ENCODE measurements around the gene PTPN2.

The PTPN2 gene

DNA sequence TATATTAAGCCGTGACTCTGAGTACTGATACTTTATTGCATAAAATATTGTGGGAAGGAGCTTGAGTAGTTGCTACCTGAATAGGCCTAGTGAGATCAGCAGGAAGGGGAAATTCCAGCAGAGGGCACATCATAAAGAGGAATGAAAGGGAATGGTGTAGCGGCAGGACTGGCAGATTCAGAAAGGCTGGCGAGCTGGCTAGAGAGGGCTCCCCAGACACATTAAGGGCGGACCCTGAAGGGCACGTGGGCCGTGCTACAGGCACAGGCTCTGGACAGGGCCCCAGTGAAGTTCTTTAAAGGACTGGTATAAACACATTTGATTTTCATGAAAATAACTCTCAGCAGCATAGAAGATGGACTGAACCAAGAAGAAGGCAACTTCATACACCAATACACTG, 43.0 kb downstream of the PTPN2 start:
- Histone ChIP-seq H4K20me1 (ENCODE audit: low read depth, low read length) (peaks cover 15% of the 10 kb centered on the region), H3K4me3 (ENCODE audit: insufficient read depth, low read length, poor library complexity, severe bottlenecking) (no peak overlapping the region), H3K79me2 (ENCODE audit: insufficient read depth, low read length) (peaks cover 19% of the 10 kb centered on the region), H3K27me3 (ENCODE audit: low read length) (no peaks in the 10 kb centered on the region), H3F3A (ENCODE audit: insufficient read depth) (peaks cover 10% of the 10 kb centered on the region), H3K9me2 (replicated peaks; ENCODE audit: insufficient read depth, low read length) (no peaks in the 10 kb centered on the region), H2AFZ (ENCODE audit: low read depth, low read length, severe bottlenecking) (no peak overlapping the region), H3K9ac (ENCODE audit: low read length) (no peak overlapping the region), H3K36me3 (ENCODE audit: low read length) (no peaks in the 10 kb centered on the region), H3K4me2 (ENCODE audit: low read depth, low read length, poor library complexity, severe bottlenecking) (no peak overlapping the region), H3K9me3 (ENCODE audit: insufficient read depth, low read length) (no peaks in the 10 kb centered on the region), H3K27ac (ENCODE audit: low read depth, low read length) (no peak overlapping the region)
- TF ChIP-seq, protein P1, sequence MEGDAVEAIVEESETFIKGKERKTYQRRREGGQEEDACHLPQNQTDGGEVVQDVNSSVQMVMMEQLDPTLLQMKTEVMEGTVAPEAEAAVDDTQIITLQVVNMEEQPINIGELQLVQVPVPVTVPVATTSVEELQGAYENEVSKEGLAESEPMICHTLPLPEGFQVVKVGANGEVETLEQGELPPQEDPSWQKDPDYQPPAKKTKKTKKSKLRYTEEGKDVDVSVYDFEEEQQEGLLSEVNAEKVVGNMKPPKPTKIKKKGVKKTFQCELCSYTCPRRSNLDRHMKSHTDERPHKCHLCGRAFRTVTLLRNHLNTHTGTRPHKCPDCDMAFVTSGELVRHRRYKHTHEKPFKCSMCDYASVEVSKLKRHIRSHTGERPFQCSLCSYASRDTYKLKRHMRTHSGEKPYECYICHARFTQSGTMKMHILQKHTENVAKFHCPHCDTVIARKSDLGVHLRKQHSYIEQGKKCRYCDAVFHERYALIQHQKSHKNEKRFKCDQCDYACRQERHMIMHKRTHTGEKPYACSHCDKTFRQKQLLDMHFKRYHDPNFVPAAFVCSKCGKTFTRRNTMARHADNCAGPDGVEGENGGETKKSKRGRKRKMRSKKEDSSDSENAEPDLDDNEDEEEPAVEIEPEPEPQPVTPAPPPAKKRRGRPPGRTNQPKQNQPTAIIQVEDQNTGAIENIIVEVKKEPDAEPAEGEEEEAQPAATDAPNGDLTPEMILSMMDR (IDR thresholded peaks at IDR 0.05; ENCODE audit: insufficient read depth, low read length, poor library complexity, severe bottlenecking): no peak
- no peak for TF ChIP-seq EZH2phosphoT487 (conservative IDR thresholded peaks at IDR 0.05; ENCODE audit: low read length)

DNA sequence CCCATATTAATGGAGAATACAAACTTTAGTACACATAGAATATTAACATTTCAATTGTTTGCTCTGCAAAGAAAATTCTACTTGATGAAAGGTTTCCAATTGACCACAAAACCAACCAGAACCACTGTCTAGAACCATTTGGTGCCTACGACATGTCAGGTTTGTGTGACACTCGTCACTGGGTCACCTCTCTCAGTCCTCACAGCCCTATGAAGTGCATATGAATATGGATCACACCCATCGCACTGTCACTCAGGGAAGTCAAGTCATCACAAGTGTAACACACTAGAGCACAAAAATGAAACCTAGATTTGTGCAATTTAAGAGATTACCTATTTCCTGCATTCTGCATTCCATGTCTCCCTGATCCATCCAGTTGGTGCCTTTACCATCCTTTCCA, 43.7 kb downstream of the PTPN2 start:
- Histone ChIP-seq H3K4me2 (ENCODE audit: low read depth, low read length, poor library complexity, severe bottlenecking) (no peak overlapping the region), H2AFZ (ENCODE audit: low read depth, low read length, severe bottlenecking) (no peak overlapping the region), H3K9ac (ENCODE audit: low read length) (no peak overlapping the region), H3K27ac (ENCODE audit: low read depth, low read length) (no peak overlapping the region), H3K36me3 (ENCODE audit: low read length) (0 out of 2 replicates have a peak, but pooled peaks cover 2% of the 10 kb centered on the region), H3K9me2 (replicated peaks; ENCODE audit: insufficient read depth, low read length) (no peaks in the 10 kb centered on the region), H3F3A (ENCODE audit: insufficient read depth) (peaks cover 10% of the 10 kb centered on the region), H3K27me3 (ENCODE audit: low read length) (no peaks in the 10 kb centered on the region), H3K79me2 (ENCODE audit: insufficient read depth, low read length) (peaks cover 19% of the 10 kb centered on the region), H4K20me1 (ENCODE audit: low read depth, low read length) (peaks cover 13% of the 10 kb centered on the region), H3K9me3 (ENCODE audit: insufficient read depth, low read length) (no peaks in the 10 kb centered on the region), H3K4me3 (ENCODE audit: insufficient read depth, low read length, poor library complexity, severe bottlenecking) (no peak overlapping the region)
- no peak for TF ChIP-seq EZH2phosphoT487 (conservative IDR thresholded peaks at IDR 0.05; ENCODE audit: low read length)
- TF ChIP-seq, protein P1 (IDR thresholded peaks at IDR 0.05; ENCODE audit: insufficient read depth, low read length, poor library complexity, severe bottlenecking): no peak

DNA sequence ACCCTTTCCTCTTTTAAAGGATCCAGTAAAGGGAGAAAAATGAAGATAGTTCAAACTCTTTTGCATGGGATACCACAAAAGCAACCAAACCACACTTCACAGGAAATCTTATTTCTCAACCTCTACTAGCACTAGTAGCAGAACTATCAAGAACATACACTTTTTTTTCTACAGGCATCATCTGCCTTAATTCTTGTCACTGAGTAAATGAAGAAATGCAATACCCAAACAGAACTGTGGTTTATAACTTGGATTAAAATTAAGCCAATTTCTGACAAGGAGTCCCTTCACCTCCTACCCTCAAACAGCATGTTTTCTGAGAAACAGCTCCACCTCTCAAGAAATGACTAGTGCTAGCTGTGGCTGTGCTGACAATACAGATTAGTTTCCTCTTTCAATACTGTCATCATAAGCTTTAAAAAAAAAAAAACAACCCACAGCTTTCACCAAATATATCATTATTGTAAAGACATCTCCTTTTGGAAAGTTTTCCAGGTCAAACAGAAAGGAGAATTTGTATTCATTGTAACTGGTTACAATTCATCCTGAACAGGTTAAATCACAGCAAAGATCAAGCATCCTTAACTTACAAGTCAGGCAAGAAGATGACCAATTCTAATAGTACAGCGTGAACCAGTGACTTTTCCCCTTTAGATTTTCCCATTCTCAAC, 44.4 kb downstream of the PTPN2 start:
- H3K27ac ChIP-seq (ENCODE audit: low read depth, low read length): peak overlapping the region; percentile 60
- H3K27me3 ChIP-seq (ENCODE audit: low read length): no peaks in the 10 kb centered on the region
- H3K4me2 ChIP-seq (ENCODE audit: low read depth, low read length, poor library complexity, severe bottlenecking): peak overlapping the region; percentile 59
- H3K9me2 ChIP-seq (replicated peaks; ENCODE audit: insufficient read depth, low read length): no peaks in the 10 kb centered on the region
- peaks cover 10% of the 10 kb centered on the region for H3F3A ChIP-seq (ENCODE audit: insufficient read depth)
- no peak overlapping the region for H3K9ac ChIP-seq (ENCODE audit: low read length)
- H3K36me3 ChIP-seq (ENCODE audit: low read length): 0 out of 2 replicates have a peak, but pooled peaks cover 2% of the 10 kb centered on the region
- no peak overlapping the region for H2AFZ ChIP-seq (ENCODE audit: low read depth, low read length, severe bottlenecking)
- peaks cover 8% of the 10 kb centered on the region for H4K20me1 ChIP-seq (ENCODE audit: low read depth, low read length)
- peaks cover 19% of the 10 kb centered on the region for H3K79me2 ChIP-seq (ENCODE audit: insufficient read depth, low read length)
- no peaks in the 10 kb centered on the region for H3K9me3 ChIP-seq (ENCODE audit: insufficient read depth, low read length)
- H3K4me3 ChIP-seq (ENCODE audit: insufficient read depth, low read length, poor library complexity, severe bottlenecking): no peak overlapping the region
- TF ChIP-seq, protein P1 (IDR thresholded peaks at IDR 0.05; ENCODE audit: insufficient read depth, low read length, poor library complexity, severe bottlenecking): no peak
- TF ChIP-seq EZH2phosphoT487 (conservative IDR thresholded peaks at IDR 0.05; ENCODE audit: low read length): no peak

All from SU-DHL-6 (cell line).